GM23338 (cell line): ENCODE results near the gene NUDT12.

ENCODE experiments used
- CTCF ChIP-seq, 2 experiments: fragments of 200-600 bp in 1 of 2; sonication (generic) in 1 of 2; conservative IDR thresholded peaks; 2 replicates each; pipeline versions ENCODE4 v1.5.1 to v1.6.1; 2016 to 2017; ENCODE audit warnings: antibody characterized with exemption in 2 of 2, low read depth in 2 of 2, mild to moderate bottlenecking in 2 of 2, moderate library complexity in 1 of 2
- POLR2AphosphoS5 ChIP-seq: IDR thresholded peaks from 2 replicates; pipeline ENCODE4 v1.6.1; 2016; ENCODE audit warnings: antibody characterized with exemption, low read depth

DNA sequence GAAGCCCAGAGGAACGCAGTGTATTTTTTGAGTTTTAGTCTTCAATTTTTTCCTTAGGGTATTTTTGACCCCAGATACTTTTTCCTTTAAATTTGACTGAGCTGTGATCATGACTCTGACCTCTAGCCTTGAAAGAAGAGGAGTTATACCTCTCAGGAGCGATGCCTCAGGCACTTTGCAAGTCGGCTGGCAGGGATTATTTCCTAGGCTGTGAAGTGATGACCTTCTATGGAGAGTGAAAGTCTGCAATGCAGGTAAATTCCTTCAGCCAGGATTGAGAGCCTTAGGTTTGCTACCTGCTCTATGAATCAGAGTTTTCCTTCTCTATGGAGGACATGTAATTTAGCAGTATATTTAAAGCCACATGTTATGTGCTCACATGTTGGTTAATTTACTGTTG, 10.8 kb upstream of the NUDT12 start:
- TF ChIP-seq CTCF (conservative IDR thresholded peaks at IDR 0.05; ENCODE audit: low read depth in 2 of 2) (no peak), POLR2AphosphoS5 (no peak)
